H1 (cell line): Measurements from ENCODE around the gene HSPD1. TPM values are rescaled to one million over a fixed set of nuclear protein-coding genes. Genes with fewer than 3 reads are reported as not detected.
A peak's percentile ranks its signal among the peaks of the same experiment; 100 is the strongest.

Experiments
- BACH1 ChIP-seq: IDR thresholded peaks from 2 replicates; pipeline ENCODE4 v1.6.1; 2012; ENCODE audit warnings: low read length, improper control_type of control experiment
- CBX5 ChIP-seq: fragments of 300-800, 300-1000 bp; sonication (generic); IDR thresholded peaks from 2 replicates; pipeline ENCODE4 v1.7.1; 2016; ENCODE audit warnings: antibody characterized with exemption, low read length, low read depth
- CEBPB ChIP-seq: IDR thresholded peaks from 2 replicates; pipeline ENCODE4 v1.6.1; 2012; ENCODE audit warnings: low read depth, low read length
- SIX5 ChIP-seq: IDR thresholded peaks from 2 replicates; pipeline ENCODE4 v1.6.1; 2011; ENCODE audit warnings: mild to moderate bottlenecking, low read depth, low read length
- ZNF274 ChIP-seq: IDR thresholded peaks from 2 replicates; pipeline ENCODE4 v1.7.0; 2012; ENCODE audit warnings: low read length, borderline replicate concordance; ENCODE audit errors: extremely low read depth
- polyA plus RNA-seq, 7 experiments: library from polyadenylated mRNA; depleted of rRNA in 3 of 7; stranded (reverse) in 5 of 7; unstranded in 2 of 7; fragments of >200 nt in 5 of 7; fragments of 200-250 nt in 2 of 7; gene quantifications; 1 replicate in 5 of 7; 2 replicates in 1 of 7; 4 replicates in 1 of 7; pipeline versions ENCODE4 v1.2.1 to v1.2.3, GENCODE V29; 2011 to 2013; ENCODE audit warnings: missing spikeins in 2 of 7, mixed read lengths in 2 of 7
- total RNA-seq: library from RNA; stranded (reverse); fragmentation: NEBNext Ultra II Directional; extraction: Animal tissue kit (Norgen Biotek cat#: 25700); gene quantifications from 2 replicates; pipeline ENCODE4 v1.2.1, GENCODE V29; 2021

The HSPD1 gene
- total and polyA plus RNA-seq, 2 of the 8 experiments (the other 6 are each of a cell fraction or from before 2014, with no cell fraction given), result 221 to 1,108 TPM

DNA sequence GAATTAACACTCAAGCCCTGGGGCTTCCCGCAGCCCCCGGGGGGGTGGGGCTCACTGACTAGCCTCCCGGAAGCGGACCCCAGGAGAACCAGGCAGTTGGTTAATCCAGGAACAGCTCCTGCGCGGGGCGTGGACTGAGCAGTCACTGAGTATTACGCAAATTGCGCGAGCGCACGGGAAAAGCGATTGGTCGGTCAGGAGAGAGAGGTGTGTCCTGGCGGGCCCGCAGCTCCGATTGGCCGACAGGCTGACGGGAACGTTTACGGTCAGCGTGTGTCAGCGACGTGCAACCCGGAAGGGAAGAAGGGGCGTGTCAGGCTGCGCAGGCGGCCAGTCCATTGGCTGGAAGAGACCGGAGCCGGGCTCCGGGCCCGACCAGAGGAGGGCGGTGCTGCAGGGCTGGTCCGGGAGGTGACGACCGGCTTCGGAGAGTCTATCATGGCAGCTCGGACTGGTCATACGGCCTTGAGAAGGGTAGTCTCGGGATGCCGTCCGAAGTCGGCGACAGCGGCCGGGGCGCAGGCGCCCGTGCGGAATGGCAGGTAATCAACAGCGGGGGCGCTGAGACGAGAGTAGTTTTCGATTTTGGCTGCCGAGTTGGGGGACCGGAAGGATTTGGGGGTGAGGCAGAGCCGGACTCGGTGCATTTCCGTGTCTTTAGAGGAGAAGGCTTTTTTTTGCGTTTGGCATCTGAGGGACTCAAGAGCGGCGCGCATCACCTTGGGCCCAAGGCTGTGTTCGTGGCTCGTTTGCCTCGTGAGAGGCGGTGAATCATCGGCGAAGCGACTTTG, 46.3 kb downstream of the HSPD1 start, which contains the start of gene COQ10B (continued):
- TF ChIP-seq ZNF274 (no peak), CEBPB (peak; percentile 98), BACH1 (peak; percentile 65; the same call in 1 of the 2 replicates), SIX5 (no peak), CBX5 (no peak)
